MM.1S (cell line): Measurements from ENCODE around the gene CNIH3.

ENCODE experiments used
- DNase-seq: peaks from one replicate; pipeline ENCODE4 v3.0.0-alpha.2; 2015
- H2AFZ ChIP-seq: fragments of 300-600 bp; sonication (generic); 2 replicates; pipeline ENCODE4 v1.6.0; 2016; ENCODE audit warnings: antibody characterized with exemption, low read length
- H3F3A ChIP-seq: fragments of 300-600 bp; sonication (generic); 2 replicates; pipeline ENCODE4 v1.6.1; 2016; ENCODE audit warnings: mild to moderate bottlenecking, antibody characterized with exemption, low read length, moderate library complexity, mixed read lengths; ENCODE audit not compliant: insufficient read depth
- H3K27ac ChIP-seq: fragments of 300-600 bp; sonication (generic); 2 replicates; pipeline ENCODE4 v1.5.1; 2016; ENCODE audit warnings: mild to moderate bottlenecking, low read length
- H3K27me3 ChIP-seq: fragments of 300-600 bp; sonication (generic); replicated peaks from 2 replicates; pipeline ENCODE4 v1.6.0; 2016; ENCODE audit warnings: low read length; ENCODE audit not compliant: insufficient read depth
- H3K36me3 ChIP-seq: fragments of 300-600 bp; sonication (generic); replicated peaks from 2 replicates; pipeline ENCODE4 v1.6.1; 2016; ENCODE audit warnings: mild to moderate bottlenecking, low read length, mixed read lengths; ENCODE audit not compliant: insufficient read depth
- H3K4me1 ChIP-seq: fragments of 300-600 bp; sonication (generic); 2 replicates; pipeline ENCODE4 v1.6.1; 2016; ENCODE audit warnings: low read length, mixed read lengths
- H3K4me2 ChIP-seq: fragments of 300-600 bp; sonication (generic); 2 replicates; pipeline ENCODE4 v1.6.0; 2016; ENCODE audit warnings: low read depth, low read length
- H3K4me3 ChIP-seq: fragments of 300-600 bp; sonication (generic); 2 replicates; pipeline ENCODE4 v1.5.1; 2016; ENCODE audit warnings: low read length, mixed read lengths
- H3K79me2 ChIP-seq: fragments of 300-600 bp; sonication (generic); 2 replicates; pipeline ENCODE4 v1.6.1; 2016; ENCODE audit warnings: mixed run types, low read length, mixed read lengths
- H3K9ac ChIP-seq: fragments of 300-600 bp; sonication (generic); 2 replicates; pipeline ENCODE4 v1.6.1; 2016; ENCODE audit warnings: low read length, mixed read lengths
- H3K9me2 ChIP-seq: fragments of 300-600 bp; sonication (generic); replicated peaks from 2 replicates; pipeline ENCODE4 v1.6.1; 2016; ENCODE audit warnings: mild to moderate bottlenecking, low read length, mixed read lengths; ENCODE audit not compliant: insufficient read depth
- H3K9me3 ChIP-seq: fragments of 300-600 bp; sonication (generic); replicated peaks from 2 replicates; pipeline ENCODE4 v1.6.1; 2016; ENCODE audit warnings: mild to moderate bottlenecking, low read length, mixed read lengths; ENCODE audit not compliant: insufficient read depth
- H4K20me1 ChIP-seq: fragments of 300-600 bp; sonication (generic); 2 replicates; pipeline ENCODE4 v1.6.1; 2016; ENCODE audit warnings: mild to moderate bottlenecking, low read length, moderate library complexity, mixed read lengths; ENCODE audit not compliant: insufficient read depth
- EZH2 ChIP-seq: fragments of 300-600 bp; sonication (generic); optimal IDR thresholded peaks from 2 replicates; pipeline ENCODE3; 2017; ENCODE audit warnings: low read depth, mild to moderate bottlenecking, antibody characterized with exemption, low read length, mixed read lengths
- EZH2phosphoT487 ChIP-seq: fragments of 300-600 bp; sonication (generic); IDR thresholded peaks from 2 replicates; pipeline ENCODE4 v1.6.1; 2018; ENCODE audit warnings: antibody characterized with exemption, low read length
- TF ChIP-seq, protein P1 (sequence below): fragments of 300-600 bp; sonication (generic); IDR thresholded peaks from 2 replicates; pipeline ENCODE4 v1.5.1; 2016; ENCODE audit warnings: antibody characterized with exemption, low read length, mixed read lengths

CNIH3 gene

DNA sequence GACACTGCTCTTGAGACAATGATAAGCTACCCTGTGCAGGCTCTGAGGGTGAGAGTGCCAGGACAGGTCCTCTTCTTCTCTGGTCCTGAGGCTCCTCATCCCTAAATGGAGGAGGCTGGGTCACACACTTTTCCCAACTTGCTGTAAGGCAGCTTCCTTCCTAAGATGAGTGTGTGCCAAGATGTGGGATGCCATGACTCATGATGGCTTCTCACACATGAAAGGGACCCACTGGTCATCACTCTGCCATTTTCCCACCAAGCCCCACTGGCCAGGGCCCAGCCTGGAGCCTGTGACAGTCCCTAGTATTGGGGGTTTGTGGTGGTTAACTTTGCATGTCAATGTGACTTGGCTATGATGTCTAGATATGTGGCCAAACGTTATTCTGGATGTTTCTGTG, 54.4 kb downstream of the CNIH3 start:
- Histone ChIP-seq H4K20me1 (no peaks in the 10 kb centered on the region), H3K36me3 (no peaks in the 10 kb centered on the region), H2AFZ (no peak overlapping the region), H3K27ac (no peak overlapping the region), H3K9me3 (no peaks in the 10 kb centered on the region), H3K4me3 (no peak overlapping the region), H3K4me1 (no peaks in the 10 kb centered on the region), H3F3A (no peaks in the 10 kb centered on the region), H3K9me2 (no peaks in the 10 kb centered on the region), H3K27me3 (no peaks in the 10 kb centered on the region), H3K9ac (no peak overlapping the region), H3K4me2 (no peak overlapping the region), H3K79me2 (no peaks in the 10 kb centered on the region)
- no peak for DNase-seq
- TF ChIP-seq EZH2phosphoT487: no peak
- TF ChIP-seq, protein P1, sequence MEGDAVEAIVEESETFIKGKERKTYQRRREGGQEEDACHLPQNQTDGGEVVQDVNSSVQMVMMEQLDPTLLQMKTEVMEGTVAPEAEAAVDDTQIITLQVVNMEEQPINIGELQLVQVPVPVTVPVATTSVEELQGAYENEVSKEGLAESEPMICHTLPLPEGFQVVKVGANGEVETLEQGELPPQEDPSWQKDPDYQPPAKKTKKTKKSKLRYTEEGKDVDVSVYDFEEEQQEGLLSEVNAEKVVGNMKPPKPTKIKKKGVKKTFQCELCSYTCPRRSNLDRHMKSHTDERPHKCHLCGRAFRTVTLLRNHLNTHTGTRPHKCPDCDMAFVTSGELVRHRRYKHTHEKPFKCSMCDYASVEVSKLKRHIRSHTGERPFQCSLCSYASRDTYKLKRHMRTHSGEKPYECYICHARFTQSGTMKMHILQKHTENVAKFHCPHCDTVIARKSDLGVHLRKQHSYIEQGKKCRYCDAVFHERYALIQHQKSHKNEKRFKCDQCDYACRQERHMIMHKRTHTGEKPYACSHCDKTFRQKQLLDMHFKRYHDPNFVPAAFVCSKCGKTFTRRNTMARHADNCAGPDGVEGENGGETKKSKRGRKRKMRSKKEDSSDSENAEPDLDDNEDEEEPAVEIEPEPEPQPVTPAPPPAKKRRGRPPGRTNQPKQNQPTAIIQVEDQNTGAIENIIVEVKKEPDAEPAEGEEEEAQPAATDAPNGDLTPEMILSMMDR: no peak
- TF ChIP-seq EZH2: no peak

DNA sequence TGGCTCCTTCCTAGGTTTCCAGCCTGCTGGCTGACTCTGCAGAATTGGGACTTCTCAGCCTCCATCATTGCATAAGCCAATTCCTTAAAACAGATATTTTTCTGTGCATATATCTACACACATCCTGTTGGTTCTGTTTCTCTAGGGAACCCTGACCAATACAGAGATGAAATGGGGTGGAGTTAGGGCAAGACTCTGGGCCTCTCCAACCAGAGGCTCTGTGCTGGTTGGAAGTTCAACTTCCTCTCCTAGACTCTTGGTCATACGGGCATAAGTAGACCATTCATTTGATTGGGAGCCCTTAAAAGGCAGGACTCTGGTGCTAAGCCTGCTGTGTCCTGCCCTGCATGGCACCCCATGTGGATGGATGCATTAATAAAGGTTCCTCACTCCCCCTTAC, 55.0 kb downstream of the CNIH3 start:
- no peaks in the 10 kb centered on the region for H3K9me2 ChIP-seq
- H3K4me1 ChIP-seq: no peaks in the 10 kb centered on the region

DNA sequence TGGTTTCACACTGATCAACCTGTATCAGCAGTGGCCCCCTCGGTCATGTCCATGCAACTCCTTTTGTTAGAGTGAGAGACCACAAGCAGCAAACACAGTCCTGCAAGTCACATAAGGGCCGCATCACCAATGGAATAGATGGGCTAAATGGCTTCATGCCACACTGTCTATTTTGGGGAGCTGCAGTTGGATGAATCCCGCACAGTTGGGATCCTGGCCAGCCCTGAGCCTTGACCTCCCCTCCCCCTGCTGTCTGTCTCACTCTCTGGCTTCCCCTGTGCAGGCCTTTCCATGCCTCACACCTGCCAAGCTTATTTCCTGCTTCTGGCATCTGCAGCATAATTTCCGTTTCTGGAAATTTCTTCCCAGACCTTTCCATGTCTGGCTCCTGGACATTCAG, 57.0 kb downstream of the CNIH3 start:
- H3K4me1 ChIP-seq: no peaks in the 10 kb centered on the region
- H3K9me3 ChIP-seq: no peaks in the 10 kb centered on the region
- no peaks in the 10 kb centered on the region for H3K36me3 ChIP-seq
- H2AFZ ChIP-seq: no peak overlapping the region
- no peaks in the 10 kb centered on the region for H3K27me3 ChIP-seq
- no peak overlapping the region for H3K4me2 ChIP-seq
- H4K20me1 ChIP-seq: no peaks in the 10 kb centered on the region
- no peak for DNase-seq
- TF ChIP-seq, protein P1: no peak
- no peak for TF ChIP-seq EZH2phosphoT487
- H3F3A ChIP-seq: no peaks in the 10 kb centered on the region
- no peaks in the 10 kb centered on the region for H3K9me2 ChIP-seq
- H3K4me3 ChIP-seq: no peak overlapping the region
- no peak overlapping the region for H3K27ac ChIP-seq
- no peaks in the 10 kb centered on the region for H3K79me2 ChIP-seq
- no peak overlapping the region for H3K9ac ChIP-seq

More for the DNA sequence above, 55.0 kb downstream of the CNIH3 start:
- Histone ChIP-seq H3K79me2 (no peaks in the 10 kb centered on the region), H3F3A (no peaks in the 10 kb centered on the region), H3K27me3 (no peaks in the 10 kb centered on the region), H3K27ac (no peak overlapping the region), H3K4me3 (no peak overlapping the region), H4K20me1 (no peaks in the 10 kb centered on the region), H3K9me3 (no peaks in the 10 kb centered on the region), H3K36me3 (no peaks in the 10 kb centered on the region), H2AFZ (no peak overlapping the region), H3K4me2 (no peak overlapping the region), H3K9ac (no peak overlapping the region)
- DNase-seq: no peak
- TF ChIP-seq EZH2 (no peak), EZH2phosphoT487 (no peak)
- TF ChIP-seq, protein P1: no peak

DNA sequence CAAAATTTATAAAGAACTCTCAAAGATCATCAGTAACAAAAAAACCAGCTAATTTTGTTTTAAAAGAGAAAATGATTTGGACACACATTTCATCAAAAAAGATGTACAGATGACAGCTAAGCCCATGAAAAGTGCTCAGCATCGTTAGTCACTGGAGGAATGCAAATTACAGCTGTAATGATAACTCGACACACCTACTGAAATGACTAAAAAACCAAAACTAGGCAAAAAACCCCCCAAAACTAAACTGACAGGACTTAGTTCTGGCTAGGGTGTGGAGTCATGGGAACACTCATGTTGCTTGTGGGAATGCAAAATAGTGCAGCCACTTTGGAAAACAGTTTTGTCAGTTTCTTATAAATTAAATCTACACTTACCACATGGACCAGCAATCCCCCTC, 59.5 kb downstream of the CNIH3 start:
- Histone ChIP-seq H3K36me3 (no peaks in the 10 kb centered on the region), H3K4me2 (no peak overlapping the region), H3K4me1 (no peaks in the 10 kb centered on the region), H3K79me2 (no peaks in the 10 kb centered on the region), H3F3A (no peaks in the 10 kb centered on the region), H3K27ac (no peak overlapping the region), H3K9ac (no peak overlapping the region), H3K27me3 (no peaks in the 10 kb centered on the region), H4K20me1 (no peaks in the 10 kb centered on the region), H3K4me3 (no peak overlapping the region), H2AFZ (no peak overlapping the region), H3K9me2 (no peaks in the 10 kb centered on the region), H3K9me3 (no peaks in the 10 kb centered on the region)
- no peak for DNase-seq
- TF ChIP-seq, protein P1: no peak
- no peak for TF ChIP-seq EZH2
- no peak for TF ChIP-seq EZH2phosphoT487
